H1 (cell line): ENCODE measurements around the gene C20orf96. TPM values are rescaled to one million over a fixed set of nuclear protein-coding genes. Genes with fewer than 3 reads are reported as not detected.
A peak's percentile ranks its signal among the peaks of the same experiment; 100 is the strongest.

Source experiments
- BACH1 ChIP-seq: IDR thresholded peaks from 2 replicates; pipeline ENCODE4 v1.6.1; 2012; ENCODE audit warnings: low read length, improper control_type of control experiment
- BCL11A ChIP-seq, 2 experiments: IDR thresholded peaks; one replicate each; pipeline ENCODE4 v1.6.1; 2011; ENCODE audit warnings: low read depth in 2 of 2, low read length in 2 of 2, mild to moderate bottlenecking in 2 of 2
- CHD2 ChIP-seq: IDR thresholded peaks from 2 replicates; pipeline ENCODE4 v1.6.1; 2012; ENCODE audit warnings: low read length, improper control_type of control experiment
- EP300 ChIP-seq, 2 experiments: IDR thresholded peaks; 1 replicate in 1 of 2; 2 replicates in 1 of 2; pipeline ENCODE4 v1.6.1; 2011 to 2012; ENCODE audit warnings: low read depth in 2 of 2, low read length in 2 of 2, mild to moderate bottlenecking in 2 of 2, borderline replicate concordance in 1 of 2, inconsistent platforms in 1 of 2, moderate library complexity in 1 of 2
- FOSL1 ChIP-seq: IDR thresholded peaks from 2 replicates; pipeline ENCODE4 v1.6.1; 2011; ENCODE audit warnings: mild to moderate bottlenecking, low read depth, low read length, moderate library complexity; ENCODE audit not compliant: insufficient read depth
- HDAC6 ChIP-seq: IDR thresholded peaks from one replicate; pipeline ENCODE4 v1.7.1; 2012; ENCODE audit warnings: low read depth, mild to moderate bottlenecking, inconsistent platforms, low read length, moderate library complexity
- JUN ChIP-seq: IDR thresholded peaks from 2 replicates; pipeline ENCODE4 v1.6.1; 2011; ENCODE audit warnings: low read depth, mild to moderate bottlenecking, improper control_type of control experiment, low read length
- KDM4A ChIP-seq: IDR thresholded peaks from one replicate; pipeline ENCODE4 v1.7.1; 2012; ENCODE audit warnings: low read depth, mild to moderate bottlenecking, moderate library complexity, low read length, inconsistent platforms; ENCODE audit not compliant: severe bottlenecking
- KDM5A ChIP-seq: fragments of 200-600 bp; IDR thresholded peaks from 2 replicates; pipeline ENCODE4 v1.7.1; 2012; ENCODE audit warnings: mild to moderate bottlenecking, low read length, inconsistent platforms, mixed read lengths
- NRF1 ChIP-seq: IDR thresholded peaks from 2 replicates; pipeline ENCODE4 v1.6.1; 2011; ENCODE audit warnings: mild to moderate bottlenecking, low read depth, low read length, improper control_type of control experiment
- POLR2A ChIP-seq, 2 experiments: IDR thresholded peaks; 1 replicate in 1 of 2; 2 replicates in 1 of 2; pipeline ENCODE4 v1.6.1; 2011; ENCODE audit warnings: low read depth in 2 of 2, low read length in 2 of 2, mild to moderate bottlenecking in 2 of 2; ENCODE audit errors: control extremely low read depth in 1 of 2
- POLR2AphosphoS5 ChIP-seq: IDR thresholded peaks from 2 replicates; pipeline ENCODE4 v1.6.1; 2011; ENCODE audit warnings: low read depth, low read length
- POU5F1 ChIP-seq: IDR thresholded peaks from 2 replicates; pipeline ENCODE4 v1.6.1; 2011; ENCODE audit warnings: low read depth, mild to moderate bottlenecking, low read length, moderate library complexity
- RAD21 ChIP-seq, 2 experiments: IDR thresholded peaks in 1 of 2; conservative IDR thresholded peaks in 1 of 2; 2 replicates each; pipeline ENCODE4 v1.6.1; 2011; ENCODE audit warnings: low read depth in 2 of 2, low read length in 2 of 2, improper control_type of control experiment in 1 of 2, inconsistent platforms in 1 of 2, mild to moderate bottlenecking in 1 of 2, moderate library complexity in 1 of 2
- SAP30 ChIP-seq: fragments of 300-600 bp; sonication (generic); IDR thresholded peaks from 2 replicates; pipeline ENCODE4 v1.7.1; 2012; ENCODE audit warnings: low read length, moderate library complexity, mild to moderate bottlenecking, inconsistent platforms; ENCODE audit not compliant: insufficient read depth, insufficient replicate concordance
- SIRT6 ChIP-seq: IDR thresholded peaks from one replicate; pipeline ENCODE4 v1.7.1; 2012; ENCODE audit warnings: low read length, inconsistent platforms
- TAF1 ChIP-seq: IDR thresholded peaks from 2 replicates; pipeline ENCODE4 v1.6.1; 2011; ENCODE audit warnings: mild to moderate bottlenecking, low read depth, low read length
- polyA plus RNA-seq, 7 experiments: library from polyadenylated mRNA; depleted of rRNA in 3 of 7; stranded (reverse) in 5 of 7; unstranded in 2 of 7; fragments of >200 nt in 5 of 7; fragments of 200-250 nt in 2 of 7; gene quantifications; 1 replicate in 5 of 7; 2 replicates in 1 of 7; 4 replicates in 1 of 7; pipeline versions ENCODE4 v1.2.1 to v1.2.3, GENCODE V29; 2011 to 2013; ENCODE audit warnings: missing spikeins in 2 of 7, mixed read lengths in 2 of 7
- total RNA-seq: library from RNA; stranded (reverse); fragmentation: NEBNext Ultra II Directional; extraction: Animal tissue kit (Norgen Biotek cat#: 25700); gene quantifications from 2 replicates; pipeline ENCODE4 v1.2.1, GENCODE V29; 2021
- TF ChIP-seq, protein P1 (sequence below): IDR thresholded peaks from 2 replicates; pipeline ENCODE4 v1.6.1; 2011; ENCODE audit warnings: low read depth, mild to moderate bottlenecking, low read length; ENCODE audit not compliant: insufficient read depth
- TF ChIP-seq, protein P2 (sequence below): IDR thresholded peaks from 2 replicates; pipeline ENCODE4 v1.6.1; 2012; ENCODE audit warnings: inconsistent platforms
- TF ChIP-seq, protein P3 (sequence below): IDR thresholded peaks from 2 replicates; pipeline ENCODE4 v1.6.1; 2011; ENCODE audit warnings: low read length, improper control_type of control experiment
- TF ChIP-seq, protein P4 (sequence below): IDR thresholded peaks from 2 replicates; pipeline ENCODE4 v1.6.1; 2012; ENCODE audit warnings: inconsistent platforms

Gene C20orf96
- total and polyA plus RNA-seq, 2 of the 8 experiments (the other 6 are each of a cell fraction or from before 2014, with no cell fraction given) = 19.2 to 21.0 TPM

DNA sequence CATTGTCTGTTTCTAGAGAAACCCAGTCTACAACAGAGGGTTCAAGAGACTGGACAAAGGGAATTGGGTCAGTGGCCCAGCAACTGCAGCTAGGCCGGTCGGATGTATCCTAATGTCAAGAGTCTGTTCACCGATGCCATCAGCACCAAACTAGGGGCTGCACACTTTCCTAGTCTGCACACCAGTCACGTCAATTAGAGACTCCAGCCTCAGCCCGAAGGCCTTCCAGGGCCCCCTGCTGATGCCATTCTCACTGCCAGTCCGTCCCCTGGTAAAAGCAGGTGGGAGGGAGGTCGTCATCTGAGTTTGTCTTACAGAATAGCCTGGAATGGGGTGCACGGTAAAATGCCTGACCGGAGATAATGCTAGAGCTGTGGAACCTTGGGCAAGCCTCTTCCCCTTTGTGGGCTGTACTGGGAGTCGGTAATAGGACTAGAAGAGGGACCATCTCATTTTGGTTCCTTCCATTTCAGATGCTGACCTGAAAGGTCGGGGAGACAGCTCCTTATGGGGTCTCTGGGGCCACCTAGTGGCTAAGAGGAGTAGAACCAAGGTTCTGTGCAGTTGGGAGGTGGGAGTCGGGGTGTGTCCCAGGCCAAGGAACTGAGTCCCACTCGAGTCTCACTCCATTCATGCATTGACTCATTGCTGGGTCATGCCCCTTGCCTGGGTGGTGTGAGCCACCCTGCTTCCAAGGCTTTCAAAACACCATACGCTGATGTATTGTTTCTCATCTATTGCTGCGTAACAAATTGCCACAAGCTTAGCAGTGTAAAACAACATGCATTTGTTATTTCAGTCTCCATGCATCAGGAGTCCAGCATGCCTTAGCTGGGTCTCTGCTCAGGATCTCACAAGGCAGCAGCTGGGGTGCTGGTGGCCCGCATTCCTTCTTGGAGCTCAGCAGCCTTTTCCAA lies 39.9 kb upstream of the C20orf96 start (continued):
- TF ChIP-seq FOSL1 (no peak), CHD2 (no peak), BACH1 (no peak), POLR2A (IDR thresholded peaks at IDR 0.05; ENCODE audit: control extremely low read depth in 1 of 2, low read depth in 2 of 2, low read length in 2 of 2) (no peak), NRF1 (no peak), KDM5A (no peak), POLR2AphosphoS5 (peak; percentile 28; the same call in 1 of the 2 replicates), EP300 (IDR thresholded peaks at IDR 0.05; ENCODE audit: borderline replicate concordance in 1 of 2, low read depth in 2 of 2, low read length in 2 of 2) (0 out of 3 replicates have a peak, but pooled peaks of 1 of the 2 experiments have one; percentile 21), SAP30 (no peak), POU5F1 (no peak), SIRT6 (no peak), TAF1 (0 out of 2 replicates have a peak, but pooled peaks have one; percentile 14), JUN (no peak), HDAC6 (no peak), KDM4A (no peak), RAD21 (IDR thresholded peaks at IDR 0.05 in 1 of 2, conservative IDR thresholded peaks at IDR 0.05 in 1 of 2; ENCODE audit: low read depth in 2 of 2, low read length in 2 of 2) (peak; percentile 87 to 94), BCL11A (IDR thresholded peaks at IDR 0.05; ENCODE audit: low read depth in 2 of 2, low read length in 2 of 2) (no peak)
- TF ChIP-seq, protein P1, sequence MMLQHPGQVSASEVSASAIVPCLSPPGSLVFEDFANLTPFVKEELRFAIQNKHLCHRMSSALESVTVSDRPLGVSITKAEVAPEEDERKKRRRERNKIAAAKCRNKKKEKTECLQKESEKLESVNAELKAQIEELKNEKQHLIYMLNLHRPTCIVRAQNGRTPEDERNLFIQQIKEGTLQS = no peak
- TF ChIP-seq, protein P2, sequence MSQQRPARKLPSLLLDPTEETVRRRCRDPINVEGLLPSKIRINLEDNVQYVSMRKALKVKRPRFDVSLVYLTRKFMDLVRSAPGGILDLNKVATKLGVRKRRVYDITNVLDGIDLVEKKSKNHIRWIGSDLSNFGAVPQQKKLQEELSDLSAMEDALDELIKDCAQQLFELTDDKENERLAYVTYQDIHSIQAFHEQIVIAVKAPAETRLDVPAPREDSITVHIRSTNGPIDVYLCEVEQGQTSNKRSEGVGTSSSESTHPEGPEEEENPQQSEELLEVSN = no peak
- TF ChIP-seq, protein P3, sequence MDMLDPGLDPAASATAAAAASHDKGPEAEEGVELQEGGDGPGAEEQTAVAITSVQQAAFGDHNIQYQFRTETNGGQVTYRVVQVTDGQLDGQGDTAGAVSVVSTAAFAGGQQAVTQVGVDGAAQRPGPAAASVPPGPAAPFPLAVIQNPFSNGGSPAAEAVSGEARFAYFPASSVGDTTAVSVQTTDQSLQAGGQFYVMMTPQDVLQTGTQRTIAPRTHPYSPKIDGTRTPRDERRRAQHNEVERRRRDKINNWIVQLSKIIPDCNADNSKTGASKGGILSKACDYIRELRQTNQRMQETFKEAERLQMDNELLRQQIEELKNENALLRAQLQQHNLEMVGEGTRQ = no peak
- TF ChIP-seq, protein P4, sequence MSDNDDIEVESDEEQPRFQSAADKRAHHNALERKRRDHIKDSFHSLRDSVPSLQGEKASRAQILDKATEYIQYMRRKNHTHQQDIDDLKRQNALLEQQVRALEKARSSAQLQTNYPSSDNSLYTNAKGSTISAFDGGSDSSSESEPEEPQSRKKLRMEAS = no peak
